ENCODE results near the gene SORCS3. TPM values are rescaled to one million over a fixed set of nuclear protein-coding genes. Genes with fewer than 3 reads are reported as not detected.

Gene SORCS3
- total RNA-seq, 1 experiment from 2014 or later, result not detected

DNA sequence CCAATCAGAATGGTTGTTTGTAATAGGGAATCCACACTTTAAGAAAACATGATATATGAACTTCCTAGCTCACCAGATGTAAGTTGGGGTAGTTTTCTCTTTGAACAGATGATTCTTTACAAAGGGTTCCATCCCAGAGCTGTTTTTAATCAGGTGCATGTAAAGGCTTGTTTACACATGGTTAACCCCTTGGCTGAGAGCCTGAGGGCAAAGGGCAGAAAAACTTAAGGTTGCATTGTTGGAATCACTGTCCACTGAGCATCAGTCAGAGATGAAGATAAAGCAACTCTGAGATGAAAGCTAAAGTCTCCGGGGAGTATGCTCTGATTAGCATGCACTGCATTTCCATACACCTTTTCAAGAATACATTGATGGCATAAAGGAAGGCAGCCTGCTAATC is 518.2 kb downstream of the SORCS3 start:
- Histone ChIP-seq H3K27me3 (ENCODE audit: insufficient read depth, low read length) (no peaks in the 10 kb centered on the region), H3K9ac (ENCODE audit: low read length) (no peak overlapping the region), H3K36me3 (ENCODE audit: control insufficient read depth in 1 of 2, insufficient read depth in 2 of 2, low read length in 2 of 2) (no peaks in the 10 kb centered on the region), H3K4me1 (ENCODE audit: control insufficient read depth in 1 of 2, insufficient read depth in 2 of 2, low read length in 2 of 2) (no peaks in the 10 kb centered on the region), H3K4me2 (ENCODE audit: low read length) (no peak overlapping the region), H4K20me1 (ENCODE audit: insufficient read depth) (no peaks in the 10 kb centered on the region), H3K9me2 (ENCODE audit: insufficient read depth) (no peaks in the 10 kb centered on the region), H2AFZ (ENCODE audit: low read depth, low read length, poor library complexity, severe bottlenecking) (no peak overlapping the region), H3K79me2 (ENCODE audit: insufficient read depth, low read length) (no peaks in the 10 kb centered on the region), H3K27ac (ENCODE audit: low read depth, low read length) (no peak overlapping the region), H3K9me3 (ENCODE audit: control insufficient read depth in 1 of 2, insufficient read depth in 1 of 2, low read depth in 1 of 2, low read length in 2 of 2) (no peaks in the 10 kb centered on the region; a peak in 2 of 4 replicates), H3K4me3 (replicated peaks in 1 of 2; ENCODE audit: low read depth in 1 of 2, low read length in 2 of 2) (no peak overlapping the region)
- TF ChIP-seq JUND (IDR thresholded peaks at IDR 0.05) (no peak), YY1 (IDR thresholded peaks at IDR 0.05; ENCODE audit: extremely low read depth, insufficient replicate concordance, low read depth, low read length) (no peak), POLR2AphosphoS5 (IDR thresholded peaks at IDR 0.05; ENCODE audit: low read depth, low read length) (no peak), CBX3 (IDR thresholded peaks at IDR 0.05; ENCODE audit: low read depth) (no peak), SRF (IDR thresholded peaks at IDR 0.05; ENCODE audit: low read depth) (no peak), EZH2phosphoT487 (IDR thresholded peaks at IDR 0.05; ENCODE audit: borderline replicate concordance) (no peak), SP1 (IDR thresholded peaks at IDR 0.05; ENCODE audit: low read depth) (no peak), ZFX (IDR thresholded peaks at IDR 0.05) (no peak), EZH2 (IDR thresholded peaks at IDR 0.05) (no peak), ELF1 (IDR thresholded peaks at IDR 0.05; ENCODE audit: borderline replicate concordance, low read depth) (no peak), ZNF274 (IDR thresholded peaks at IDR 0.05; ENCODE audit: low read depth, low read length) (no peak), EGR1 (IDR thresholded peaks at IDR 0.05; ENCODE audit: low read depth) (no peak), TCF7L2 (IDR thresholded peaks at IDR 0.05; ENCODE audit: borderline replicate concordance, extremely low read depth, insufficient read depth, insufficient read length) (no peak), SIN3A (IDR thresholded peaks at IDR 0.05; ENCODE audit: low read depth) (no peak)
- TF ChIP-seq, protein P1, sequence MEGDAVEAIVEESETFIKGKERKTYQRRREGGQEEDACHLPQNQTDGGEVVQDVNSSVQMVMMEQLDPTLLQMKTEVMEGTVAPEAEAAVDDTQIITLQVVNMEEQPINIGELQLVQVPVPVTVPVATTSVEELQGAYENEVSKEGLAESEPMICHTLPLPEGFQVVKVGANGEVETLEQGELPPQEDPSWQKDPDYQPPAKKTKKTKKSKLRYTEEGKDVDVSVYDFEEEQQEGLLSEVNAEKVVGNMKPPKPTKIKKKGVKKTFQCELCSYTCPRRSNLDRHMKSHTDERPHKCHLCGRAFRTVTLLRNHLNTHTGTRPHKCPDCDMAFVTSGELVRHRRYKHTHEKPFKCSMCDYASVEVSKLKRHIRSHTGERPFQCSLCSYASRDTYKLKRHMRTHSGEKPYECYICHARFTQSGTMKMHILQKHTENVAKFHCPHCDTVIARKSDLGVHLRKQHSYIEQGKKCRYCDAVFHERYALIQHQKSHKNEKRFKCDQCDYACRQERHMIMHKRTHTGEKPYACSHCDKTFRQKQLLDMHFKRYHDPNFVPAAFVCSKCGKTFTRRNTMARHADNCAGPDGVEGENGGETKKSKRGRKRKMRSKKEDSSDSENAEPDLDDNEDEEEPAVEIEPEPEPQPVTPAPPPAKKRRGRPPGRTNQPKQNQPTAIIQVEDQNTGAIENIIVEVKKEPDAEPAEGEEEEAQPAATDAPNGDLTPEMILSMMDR (IDR thresholded peaks at IDR 0.05 in 2 of 3, conservative IDR thresholded peaks at IDR 0.05 in 1 of 3; ENCODE audit: borderline replicate concordance in 1 of 3, insufficient read depth in 1 of 3, low read depth in 2 of 3, low read length in 2 of 3), result no peak
- TF ChIP-seq, protein P2, sequence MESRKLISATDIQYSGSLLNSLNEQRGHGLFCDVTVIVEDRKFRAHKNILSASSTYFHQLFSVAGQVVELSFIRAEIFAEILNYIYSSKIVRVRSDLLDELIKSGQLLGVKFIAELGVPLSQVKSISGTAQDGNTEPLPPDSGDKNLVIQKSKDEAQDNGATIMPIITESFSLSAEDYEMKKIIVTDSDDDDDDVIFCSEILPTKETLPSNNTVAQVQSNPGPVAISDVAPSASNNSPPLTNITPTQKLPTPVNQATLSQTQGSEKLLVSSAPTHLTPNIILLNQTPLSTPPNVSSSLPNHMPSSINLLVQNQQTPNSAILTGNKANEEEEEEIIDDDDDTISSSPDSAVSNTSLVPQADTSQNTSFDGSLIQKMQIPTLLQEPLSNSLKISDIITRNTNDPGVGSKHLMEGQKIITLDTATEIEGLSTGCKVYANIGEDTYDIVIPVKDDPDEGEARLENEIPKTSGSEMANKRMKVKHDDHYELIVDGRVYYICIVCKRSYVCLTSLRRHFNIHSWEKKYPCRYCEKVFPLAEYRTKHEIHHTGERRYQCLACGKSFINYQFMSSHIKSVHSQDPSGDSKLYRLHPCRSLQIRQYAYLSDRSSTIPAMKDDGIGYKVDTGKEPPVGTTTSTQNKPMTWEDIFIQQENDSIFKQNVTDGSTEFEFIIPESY (IDR thresholded peaks at IDR 0.05; ENCODE audit: extremely low read depth, insufficient replicate concordance, low read length), result no peak
- TF ChIP-seq, protein P3, sequence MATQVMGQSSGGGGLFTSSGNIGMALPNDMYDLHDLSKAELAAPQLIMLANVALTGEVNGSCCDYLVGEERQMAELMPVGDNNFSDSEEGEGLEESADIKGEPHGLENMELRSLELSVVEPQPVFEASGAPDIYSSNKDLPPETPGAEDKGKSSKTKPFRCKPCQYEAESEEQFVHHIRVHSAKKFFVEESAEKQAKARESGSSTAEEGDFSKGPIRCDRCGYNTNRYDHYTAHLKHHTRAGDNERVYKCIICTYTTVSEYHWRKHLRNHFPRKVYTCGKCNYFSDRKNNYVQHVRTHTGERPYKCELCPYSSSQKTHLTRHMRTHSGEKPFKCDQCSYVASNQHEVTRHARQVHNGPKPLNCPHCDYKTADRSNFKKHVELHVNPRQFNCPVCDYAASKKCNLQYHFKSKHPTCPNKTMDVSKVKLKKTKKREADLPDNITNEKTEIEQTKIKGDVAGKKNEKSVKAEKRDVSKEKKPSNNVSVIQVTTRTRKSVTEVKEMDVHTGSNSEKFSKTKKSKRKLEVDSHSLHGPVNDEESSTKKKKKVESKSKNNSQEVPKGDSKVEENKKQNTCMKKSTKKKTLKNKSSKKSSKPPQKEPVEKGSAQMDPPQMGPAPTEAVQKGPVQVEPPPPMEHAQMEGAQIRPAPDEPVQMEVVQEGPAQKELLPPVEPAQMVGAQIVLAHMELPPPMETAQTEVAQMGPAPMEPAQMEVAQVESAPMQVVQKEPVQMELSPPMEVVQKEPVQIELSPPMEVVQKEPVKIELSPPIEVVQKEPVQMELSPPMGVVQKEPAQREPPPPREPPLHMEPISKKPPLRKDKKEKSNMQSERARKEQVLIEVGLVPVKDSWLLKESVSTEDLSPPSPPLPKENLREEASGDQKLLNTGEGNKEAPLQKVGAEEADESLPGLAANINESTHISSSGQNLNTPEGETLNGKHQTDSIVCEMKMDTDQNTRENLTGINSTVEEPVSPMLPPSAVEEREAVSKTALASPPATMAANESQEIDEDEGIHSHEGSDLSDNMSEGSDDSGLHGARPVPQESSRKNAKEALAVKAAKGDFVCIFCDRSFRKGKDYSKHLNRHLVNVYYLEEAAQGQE (IDR thresholded peaks at IDR 0.05; ENCODE audit: low read depth), result no peak
- TF ChIP-seq, protein P4, sequence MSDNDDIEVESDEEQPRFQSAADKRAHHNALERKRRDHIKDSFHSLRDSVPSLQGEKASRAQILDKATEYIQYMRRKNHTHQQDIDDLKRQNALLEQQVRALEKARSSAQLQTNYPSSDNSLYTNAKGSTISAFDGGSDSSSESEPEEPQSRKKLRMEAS (IDR thresholded peaks at IDR 0.05), result no peak
- TF ChIP-seq, protein P5, sequence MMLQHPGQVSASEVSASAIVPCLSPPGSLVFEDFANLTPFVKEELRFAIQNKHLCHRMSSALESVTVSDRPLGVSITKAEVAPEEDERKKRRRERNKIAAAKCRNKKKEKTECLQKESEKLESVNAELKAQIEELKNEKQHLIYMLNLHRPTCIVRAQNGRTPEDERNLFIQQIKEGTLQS (IDR thresholded peaks at IDR 0.05), result no peak
- no peak for DNase-seq (ENCODE audit: low read depth, low spot score)
- ATAC-seq, result no peak
- ChIA-PET POLR2A (no interaction called here), RAD21 (ENCODE audit: low non-redundant PET in 1 of 2, low total read pairs in 2 of 2, uncharacterized antibody in 2 of 2, unreplicated experiment in 2 of 2) (no interaction called here), CTCF (no interaction called here)
- no TSS peak for BruUV-seq (replicated peaks)
- intact Hi-C loops (cut with micrococcal nuclease), result no loop called here
